ENCODE results near the gene PTPRG. TPM values are rescaled to one million over a fixed set of nuclear protein-coding genes. Genes with fewer than 3 reads are reported as not detected.

Gene PTPRG
- total RNA-seq, 1 experiment from 2014 or later = 0.74 TPM

- TF ChIP-seq REST (IDR thresholded peaks at IDR 0.05; ENCODE audit: insufficient read depth in 1 of 2, low read depth in 2 of 2, low read length in 1 of 2) = no peak
- TF ChIP-seq SIN3A (IDR thresholded peaks at IDR 0.05; ENCODE audit: borderline replicate concordance, insufficient read depth, low read depth, low read length) = no peak
- TF ChIP-seq TCF7L2 (IDR thresholded peaks at IDR 0.05; ENCODE audit: low read depth, low read length) = no peak
- TF ChIP-seq CTCF (IDR thresholded peaks at IDR 0.05) = no peak
- no peak for TF ChIP-seq POLR2AphosphoS5 (IDR thresholded peaks at IDR 0.05; ENCODE audit: low read depth, low read length)
- H3K4me3 ChIP-seq (ENCODE audit: low read depth in 2 of 2, low read length in 2 of 2) = no peak overlapping the region
- H3K27ac ChIP-seq (ENCODE audit: low read length) = no peak overlapping the region
- intact Hi-C loops (cut with micrococcal nuclease; ENCODE audit: unreplicated experiment) = no loop called here
- POLR2A ChIA-PET = no interaction called here
- no peaks in the 10 kb centered on the region for H3K27me3 ChIP-seq (ENCODE audit: control insufficient read depth, insufficient read depth, low read length)
- DNase-seq (ENCODE audit: low read depth, low spot score) (no peak), ATAC-seq (no peak)
- in situ Hi-C loops (cut with HindIII; ENCODE audit: low pct_unique_long_range_greater_than_20kb, low sequenced_read_pairs) = no loop called here
- no TSS peak for BruUV-seq (replicated peaks)
- CTCF ChIA-PET = no interaction called here
- H3K36me3 ChIP-seq (ENCODE audit: control insufficient read depth, insufficient read depth, low read length) = no peaks in the 10 kb centered on the region
- no peaks in the 10 kb centered on the region for H3K4me1 ChIP-seq (ENCODE audit: control insufficient read depth, insufficient read depth, low read length)
- H3K9me3 ChIP-seq (ENCODE audit: control insufficient read depth, insufficient read depth, low read depth, low read length) = no peaks in the 10 kb centered on the region
Observed at GRCh38 chr3:61777483-61777882, 216.1 kb downstream of the PTPRG start.

- intact Hi-C loops (cut with micrococcal nuclease; ENCODE audit: unreplicated experiment) (no loop called here), in situ Hi-C loops (cut with HindIII; ENCODE audit: low pct_unique_long_range_greater_than_20kb, low sequenced_read_pairs) (no loop called here)
- H3K36me3 ChIP-seq (ENCODE audit: control insufficient read depth, insufficient read depth, low read length) = no peaks in the 10 kb centered on the region
- no TSS peak for BruUV-seq (replicated peaks)
- ChIA-PET POLR2A (no interaction called here), CTCF (no interaction called here)
- H3K4me3 ChIP-seq (ENCODE audit: low read depth in 2 of 2, low read length in 2 of 2) = no peak overlapping the region
- no peaks in the 10 kb centered on the region for H3K27me3 ChIP-seq (ENCODE audit: control insufficient read depth, insufficient read depth, low read length)
- no peak for DNase-seq (ENCODE audit: low read depth, low spot score)
- no peaks in the 10 kb centered on the region for H3K9me3 ChIP-seq (ENCODE audit: control insufficient read depth, insufficient read depth, low read depth, low read length)
- no peak overlapping the region for H3K27ac ChIP-seq (ENCODE audit: low read length)
- ATAC-seq = no peak
- no peak for TF ChIP-seq POLR2AphosphoS5 (IDR thresholded peaks at IDR 0.05; ENCODE audit: low read depth, low read length)
- TF ChIP-seq CTCF (IDR thresholded peaks at IDR 0.05) = no peak
- TF ChIP-seq REST (IDR thresholded peaks at IDR 0.05; ENCODE audit: insufficient read depth in 1 of 2, low read depth in 2 of 2, low read length in 1 of 2) = no peak
- TF ChIP-seq SIN3A (IDR thresholded peaks at IDR 0.05; ENCODE audit: borderline replicate concordance, insufficient read depth, low read depth, low read length) = no peak
- TF ChIP-seq TCF7L2 (IDR thresholded peaks at IDR 0.05; ENCODE audit: low read depth, low read length) = no peak
- no peaks in the 10 kb centered on the region for H3K4me1 ChIP-seq (ENCODE audit: control insufficient read depth, insufficient read depth, low read length)
Observed at GRCh38 chr3:61778095-61778494, 216.7 kb downstream of the PTPRG start.

All from Panc1 (cell line).